ENCODE data around the gene CNN2. TPM values are rescaled to one million over a fixed set of nuclear protein-coding genes. Genes with fewer than 3 reads are reported as not detected.
A peak's percentile ranks its signal among the peaks of the same experiment; 100 is the strongest.

The CNN2 gene
- total RNA-seq, 1 experiment from 2014 or later, result 151 TPM

DNA sequence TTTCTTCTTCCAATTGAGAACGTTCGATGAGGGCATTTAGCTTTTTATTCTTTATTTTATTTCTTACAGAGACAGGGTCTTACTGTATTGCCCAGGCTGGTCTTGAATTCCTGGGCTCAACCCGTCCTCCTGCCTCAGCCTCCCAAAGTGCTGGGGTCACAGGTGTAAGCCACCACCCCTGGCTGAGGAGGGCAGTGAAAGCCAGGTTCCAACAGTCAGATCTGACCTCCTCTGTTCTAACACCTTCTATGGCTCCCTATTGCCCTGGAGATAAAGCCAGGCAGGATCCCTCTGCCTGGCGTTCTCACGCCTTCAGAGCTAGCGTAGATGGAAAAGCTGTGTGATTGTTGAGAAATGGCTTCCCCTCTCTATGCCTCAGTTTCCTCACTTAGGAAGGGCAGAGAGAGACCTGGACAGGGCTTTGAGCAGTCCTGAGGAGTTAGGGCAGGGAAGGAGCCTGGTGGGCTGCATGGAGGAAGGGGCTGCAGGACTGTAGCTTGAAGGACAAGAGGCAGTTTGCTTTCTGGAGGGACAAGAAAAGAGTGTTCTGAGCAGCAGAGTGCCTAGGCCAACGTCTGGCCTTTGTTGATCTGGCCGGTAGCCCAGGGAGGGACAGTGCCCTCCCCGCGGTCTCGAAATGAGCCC is 46.1 kb downstream of the CNN2 start:
- CTCF ChIA-PET, result no interaction called here
- H3K36me3 Mint-ChIP-seq (ENCODE audit: insufficient read depth, unreplicated experiment), result peaks cover 6% of the 10 kb centered on the region
- no TSS peak for BruUV-seq (replicated peaks)
- H3K4me1 Mint-ChIP-seq (ENCODE audit: low read depth, unreplicated experiment), result no peaks in the 10 kb centered on the region
- TF ChIP-seq, protein P1, sequence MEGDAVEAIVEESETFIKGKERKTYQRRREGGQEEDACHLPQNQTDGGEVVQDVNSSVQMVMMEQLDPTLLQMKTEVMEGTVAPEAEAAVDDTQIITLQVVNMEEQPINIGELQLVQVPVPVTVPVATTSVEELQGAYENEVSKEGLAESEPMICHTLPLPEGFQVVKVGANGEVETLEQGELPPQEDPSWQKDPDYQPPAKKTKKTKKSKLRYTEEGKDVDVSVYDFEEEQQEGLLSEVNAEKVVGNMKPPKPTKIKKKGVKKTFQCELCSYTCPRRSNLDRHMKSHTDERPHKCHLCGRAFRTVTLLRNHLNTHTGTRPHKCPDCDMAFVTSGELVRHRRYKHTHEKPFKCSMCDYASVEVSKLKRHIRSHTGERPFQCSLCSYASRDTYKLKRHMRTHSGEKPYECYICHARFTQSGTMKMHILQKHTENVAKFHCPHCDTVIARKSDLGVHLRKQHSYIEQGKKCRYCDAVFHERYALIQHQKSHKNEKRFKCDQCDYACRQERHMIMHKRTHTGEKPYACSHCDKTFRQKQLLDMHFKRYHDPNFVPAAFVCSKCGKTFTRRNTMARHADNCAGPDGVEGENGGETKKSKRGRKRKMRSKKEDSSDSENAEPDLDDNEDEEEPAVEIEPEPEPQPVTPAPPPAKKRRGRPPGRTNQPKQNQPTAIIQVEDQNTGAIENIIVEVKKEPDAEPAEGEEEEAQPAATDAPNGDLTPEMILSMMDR (IDR thresholded peaks at IDR 0.05; ENCODE audit: unreplicated experiment), result no peak
- intact Hi-C loops (cut with micrococcal nuclease; ENCODE audit: unreplicated experiment), result no loop called here
- DNase-seq, result no peak
- no peak overlapping the region for H3K4me3 Mint-ChIP-seq (ENCODE audit: low read depth, unreplicated experiment)
- no peak overlapping the region for H3K27ac Mint-ChIP-seq (ENCODE audit: unreplicated experiment)
- H3K9me3 Mint-ChIP-seq (ENCODE audit: low read depth, unreplicated experiment), result no peaks in the 10 kb centered on the region
- H3K27me3 Mint-ChIP-seq (ENCODE audit: unreplicated experiment), result no peaks in the 10 kb centered on the region

- peaks cover 6% of the 10 kb centered on the region for H3K36me3 Mint-ChIP-seq (ENCODE audit: insufficient read depth, unreplicated experiment)
- H3K4me3 Mint-ChIP-seq (ENCODE audit: low read depth, unreplicated experiment), result no peak overlapping the region
- no peaks in the 10 kb centered on the region for H3K27me3 Mint-ChIP-seq (ENCODE audit: unreplicated experiment)
- CTCF ChIA-PET, result no interaction called here
- H3K4me1 Mint-ChIP-seq (ENCODE audit: low read depth, unreplicated experiment), result no peaks in the 10 kb centered on the region
- H3K27ac Mint-ChIP-seq (ENCODE audit: unreplicated experiment), result no peak overlapping the region
- H3K9me3 Mint-ChIP-seq (ENCODE audit: low read depth, unreplicated experiment), result no peaks in the 10 kb centered on the region
- no TSS peak for BruUV-seq (replicated peaks)
- DNase-seq, result no peak
- TF ChIP-seq, protein P1 (IDR thresholded peaks at IDR 0.05; ENCODE audit: unreplicated experiment), result no peak
- intact Hi-C loops (cut with micrococcal nuclease; ENCODE audit: unreplicated experiment), result no loop called here
Measured at GRCh38 chr19:1073063-1073955, 46.9 kb downstream of the CNN2 start.

GRCh38 chr19:1073956-1074517 is 47.6 kb downstream of the CNN2 start:
- CTCF ChIA-PET, result interaction anchor here (1.4 kb wide), 1 partner anchor 9 kb away, joined by 12 read pairs; no protein-coding TSS in a partner anchor
- peaks cover 6% of the 10 kb centered on the region for H3K36me3 Mint-ChIP-seq (ENCODE audit: insufficient read depth, unreplicated experiment)
- BruUV-seq (replicated peaks), result no TSS peak

More at GRCh38 chr19:1073956-1074517, 47.6 kb downstream of the CNN2 start:
- intact Hi-C loops (cut with micrococcal nuclease; ENCODE audit: unreplicated experiment), result no loop called here
- Mint-ChIP-seq H3K27ac (ENCODE audit: unreplicated experiment) (no peak overlapping the region), H3K4me3 (ENCODE audit: low read depth, unreplicated experiment) (peak overlapping the region; percentile 41), H3K4me1 (ENCODE audit: low read depth, unreplicated experiment) (no peaks in the 10 kb centered on the region), H3K27me3 (ENCODE audit: unreplicated experiment) (no peaks in the 10 kb centered on the region), H3K9me3 (ENCODE audit: low read depth, unreplicated experiment) (no peaks in the 10 kb centered on the region)
- no peak for DNase-seq
- TF ChIP-seq, protein P1 (IDR thresholded peaks at IDR 0.05; ENCODE audit: unreplicated experiment), result no peak
